Activated naive CD4-positive, alpha-beta T cell treated with Interleukin-2 at 50 U/mL for 16 hours (primary cell): ENCODE measurements around the gene EFS.

Experiments used
- DNase-seq: peaks from one replicate; pipeline ENCODE4 v3.0.0-alpha.2; 2020

EFS gene

DNA sequence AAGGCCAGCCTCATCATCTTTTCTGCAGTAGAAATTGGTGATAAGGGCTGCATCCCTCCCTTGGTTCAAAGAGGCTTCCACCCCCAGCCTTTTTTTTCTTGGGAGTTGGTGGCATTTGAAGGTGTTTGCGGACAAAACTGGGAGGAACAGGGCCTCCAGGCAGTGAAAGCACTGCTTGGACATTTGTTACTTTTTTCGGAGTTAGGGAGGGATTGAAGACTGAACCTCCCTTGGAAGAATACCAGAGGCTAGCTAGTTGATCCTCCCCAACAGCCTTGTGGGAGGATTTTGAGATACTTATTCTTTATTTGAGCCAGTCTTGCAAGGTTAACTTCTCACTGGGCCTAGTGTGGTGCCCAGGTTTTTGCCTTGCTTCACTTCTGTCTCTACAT lies 40.5 kb downstream of the EFS start:
- DNase-seq: no peak

GRCh38 chr14:23323838-23324454 lies 41.0 kb downstream of the EFS start:
- no peak for DNase-seq

GRCh38 chr14:23322568-23323517 lies 42.1 kb downstream of the EFS start:
- no peak for DNase-seq

- DNase-seq: peak; percentile 73
Measured at GRCh38 chr14:23321572-23322547, 43.1 kb downstream of the EFS start.

DNA sequence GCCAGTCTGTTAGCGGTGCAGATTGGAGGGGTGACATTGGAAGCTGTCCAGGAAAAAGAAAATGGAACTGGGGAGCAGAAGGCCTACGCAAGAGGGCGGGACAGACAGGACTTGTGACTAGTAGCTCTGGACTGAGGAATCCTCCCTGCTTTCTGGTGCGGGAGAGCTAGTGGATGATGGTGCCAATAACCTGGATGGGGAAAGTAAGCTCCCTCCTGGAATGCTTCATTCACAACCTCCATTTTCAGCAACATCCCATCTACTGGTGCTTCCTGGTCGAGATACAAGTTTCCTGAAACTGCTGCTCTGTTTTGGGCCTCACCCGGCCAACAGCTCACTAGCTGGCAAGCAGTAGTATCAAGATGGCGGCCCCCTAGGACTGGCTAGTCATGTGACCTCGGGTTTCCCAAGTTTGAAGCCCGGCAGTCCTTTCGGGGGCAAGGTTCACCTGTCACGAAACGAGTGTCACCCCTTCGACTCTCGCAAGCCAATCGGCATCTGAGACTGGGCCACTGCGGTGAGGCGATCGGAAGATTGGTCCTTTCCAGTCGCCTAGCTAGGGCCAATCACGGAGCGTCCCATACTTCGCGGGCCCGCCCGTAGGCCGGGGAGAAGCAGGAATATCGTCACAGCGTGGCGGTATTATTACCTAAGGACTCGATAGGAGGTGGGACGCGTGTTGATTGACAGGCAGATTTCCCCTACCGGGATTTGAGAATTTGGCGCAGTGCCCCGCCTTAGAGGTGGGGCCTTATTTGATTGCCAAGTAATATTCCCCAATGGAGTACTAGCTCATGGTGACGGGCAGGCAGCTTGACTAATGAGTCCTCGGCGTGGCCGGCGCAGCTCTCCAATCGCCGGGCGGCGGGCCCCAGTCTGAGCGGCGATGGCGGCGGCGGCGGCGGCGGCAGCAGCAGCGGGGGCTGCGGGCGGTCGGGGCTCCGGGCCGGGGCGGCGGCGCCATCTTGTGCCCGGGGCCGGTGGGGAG lies 44.1 kb downstream of the EFS start, which contains the start of gene PABPN1:
Gene PABPN1, plus strand, starts transcription at position 874 of the 988 bp plus-strand sequence. Its CDS starts 13 bp downstream, at position 887.
- DNase-seq: peak; percentile 97

DNA sequence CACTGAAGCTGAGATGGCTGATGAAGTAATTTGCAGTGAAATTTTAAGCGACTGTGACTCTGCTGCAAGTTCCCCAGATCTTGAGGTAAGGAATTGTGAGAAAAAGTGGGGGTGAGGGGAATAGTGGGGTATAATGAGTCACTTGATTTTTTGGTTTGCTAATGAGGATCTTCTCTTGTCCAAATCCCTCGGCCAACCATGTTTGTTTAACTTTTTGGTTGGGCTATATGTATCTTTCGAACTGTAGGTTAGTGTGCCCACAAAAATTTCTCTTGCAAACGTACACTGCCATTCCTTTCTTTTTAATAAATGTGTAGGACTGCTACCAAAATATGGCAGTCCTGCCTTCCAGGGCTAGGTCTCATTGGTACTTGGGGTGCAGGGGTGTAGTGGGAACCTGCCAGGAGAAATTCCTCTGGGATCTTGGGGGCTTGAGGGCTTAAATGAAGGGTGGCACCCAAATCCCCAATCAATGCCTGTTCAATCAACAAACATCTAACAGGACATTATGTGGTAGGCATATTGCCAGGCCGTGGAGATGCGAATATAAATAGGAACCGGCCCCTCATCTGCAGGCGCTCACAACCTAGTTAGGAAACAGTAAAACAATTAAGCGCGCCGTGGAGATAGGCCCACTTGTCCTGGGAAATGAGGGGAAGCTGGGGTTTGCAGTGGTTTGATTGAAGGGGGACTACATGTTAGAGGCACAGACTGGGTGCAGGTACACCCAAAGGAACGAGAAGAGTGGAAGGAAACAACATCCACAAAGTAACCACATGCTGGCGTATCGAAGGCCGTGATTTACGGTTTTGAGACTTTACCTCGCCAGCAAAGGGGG lies 45.0 kb downstream of the EFS start:
- no peak for DNase-seq

- DNase-seq: no peak
Measured at GRCh38 chr14:23316300-23316699, 48.7 kb downstream of the EFS start.

- no peak for DNase-seq
Measured at GRCh38 chr14:23310546-23310945, 54.4 kb downstream of the EFS start.

DNA sequence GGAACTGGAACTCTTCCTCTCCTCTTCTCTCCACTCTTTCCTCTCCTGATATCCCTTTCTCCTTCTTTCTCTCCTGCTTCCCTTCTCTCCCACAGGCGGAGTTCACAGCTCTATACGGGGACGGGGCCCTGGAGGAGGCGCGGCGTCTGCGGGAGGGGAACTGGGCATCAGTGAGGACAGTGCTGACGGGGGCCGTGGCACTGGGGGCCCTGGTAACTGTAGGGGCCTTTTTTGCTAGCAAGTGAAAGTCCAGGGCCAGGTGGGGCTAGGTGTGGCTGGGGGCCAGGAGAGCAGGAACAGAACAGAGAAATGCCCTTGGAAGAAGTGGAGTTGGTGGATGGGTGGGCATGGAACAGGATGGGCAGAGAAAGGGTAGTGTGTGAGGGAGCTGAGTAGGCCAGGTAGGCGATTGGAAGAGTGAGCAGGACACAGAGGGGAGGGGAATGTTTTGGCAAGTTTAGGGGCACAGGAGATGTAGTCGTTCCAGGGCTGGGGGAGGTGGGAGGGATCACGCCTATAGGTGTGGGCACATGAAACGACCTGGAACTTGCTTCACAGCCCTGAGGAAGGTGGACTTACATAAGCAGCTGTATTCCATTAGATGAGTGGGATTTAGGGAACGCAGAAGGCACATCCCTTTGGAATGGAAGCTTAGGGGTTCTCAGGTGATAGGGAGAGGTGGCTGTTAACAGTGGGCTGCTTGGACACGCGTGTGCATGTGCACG lies 56.1 kb downstream of the EFS start:
- no peak for DNase-seq

DNA sequence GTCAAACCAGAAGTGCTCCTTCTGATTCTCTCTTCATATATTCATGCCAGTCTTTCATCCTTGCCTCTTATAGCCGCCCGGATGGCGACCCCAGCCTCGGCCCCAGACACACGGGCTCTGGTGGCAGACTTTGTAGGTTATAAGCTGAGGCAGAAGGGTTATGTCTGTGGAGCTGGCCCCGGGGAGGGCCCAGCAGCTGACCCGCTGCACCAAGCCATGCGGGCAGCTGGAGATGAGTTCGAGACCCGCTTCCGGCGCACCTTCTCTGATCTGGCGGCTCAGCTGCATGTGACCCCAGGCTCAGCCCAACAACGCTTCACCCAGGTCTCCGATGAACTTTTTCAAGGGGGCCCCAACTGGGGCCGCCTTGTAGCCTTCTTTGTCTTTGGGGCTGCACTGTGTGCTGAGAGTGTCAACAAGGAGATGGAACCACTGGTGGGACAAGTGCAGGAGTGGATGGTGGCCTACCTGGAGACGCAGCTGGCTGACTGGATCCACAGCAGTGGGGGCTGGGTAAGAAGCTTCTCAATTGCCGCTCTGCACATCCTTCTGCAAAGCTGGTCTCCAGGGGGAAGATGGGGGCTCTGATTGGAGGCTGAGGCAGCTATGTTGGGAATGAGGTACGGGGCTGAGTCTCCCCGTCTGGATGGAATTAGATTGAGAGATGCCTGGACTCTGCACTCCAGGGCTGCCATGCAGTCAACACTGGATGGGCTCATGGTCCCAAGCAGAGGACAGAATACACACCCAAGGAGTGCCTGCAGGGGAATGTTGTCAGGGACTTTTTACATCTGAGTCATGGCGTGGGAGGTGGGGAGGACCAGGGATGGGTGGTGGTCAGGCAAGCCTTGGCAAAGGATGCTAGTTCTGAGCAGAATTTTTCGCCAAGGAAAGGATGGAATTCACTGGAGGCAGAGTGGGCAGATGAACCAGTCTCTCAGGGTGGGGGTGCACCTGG lies 57.0 kb downstream of the EFS start:
- DNase-seq: no peak

GRCh38 chr14:23307146-23307530 lies 57.8 kb downstream of the EFS start:
- DNase-seq: no peak

DNA sequence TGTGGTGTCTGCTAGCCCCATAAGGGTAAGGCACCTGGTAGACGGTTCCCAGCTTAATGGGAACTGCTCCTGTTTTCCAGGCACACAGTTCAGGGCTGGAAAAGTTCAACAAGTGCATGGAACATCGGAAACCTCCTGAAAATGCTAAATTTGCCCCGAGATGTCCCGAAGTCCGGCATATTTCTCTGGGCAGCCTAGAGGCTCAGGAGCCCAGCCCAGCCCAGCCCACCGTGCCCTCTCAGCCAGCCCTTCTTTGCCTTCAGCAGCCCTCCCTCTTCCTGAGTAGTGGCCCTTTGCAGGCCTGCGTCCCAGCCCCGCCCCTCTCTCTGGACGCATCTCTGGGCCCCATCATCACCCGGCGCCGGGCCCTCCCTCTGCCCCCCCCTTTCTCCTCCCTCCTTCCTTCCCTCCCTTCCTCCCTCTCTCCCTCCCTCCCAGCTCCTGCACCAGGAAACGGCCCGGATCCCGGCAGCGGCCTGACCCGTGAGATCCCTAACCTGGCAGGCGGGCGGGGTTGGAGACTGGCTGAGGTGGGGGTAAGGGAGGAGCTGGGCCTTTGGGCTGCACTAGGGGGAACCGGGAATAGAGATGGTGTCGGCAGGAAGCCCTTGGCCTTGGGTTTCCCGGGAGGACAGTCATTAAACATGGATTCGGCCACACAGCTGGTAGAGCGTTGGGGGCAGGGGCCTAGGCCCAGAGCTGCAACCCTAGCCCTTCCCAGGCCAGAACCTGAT lies 58.4 kb downstream of the EFS start, which contains the start of gene BCL2L2:
Gene BCL2L2, plus strand, starts transcription at position 422 of the 734 bp plus-strand sequence. CDS start 935 bp downstream, outside the sequence.
- no peak for DNase-seq
